H1 (cell line): ENCODE results near the gene PSME4. TPM values are rescaled to one million over a fixed set of nuclear protein-coding genes. Genes with fewer than 3 reads are reported as not detected.

Experiments
- CTCF ChIA-PET: fragments of 300-600 bp; sonication (Branson Sonifier 250); formaldehyde crosslinking; loops from one replicate; lab custom pipeline; 2021; ENCODE audit not compliant: partially characterized antibody; lab: Charles Lee
- POLR2A ChIA-PET: fragments of 300-600 bp; sonication (Branson Sonifier 250); formaldehyde crosslinking; loops from one replicate; lab custom pipeline; 2021; ENCODE audit warnings: inconsistent platforms; ENCODE audit not compliant: partially characterized antibody; lab: Charles Lee
- DNase-seq, 2 experiments: peaks; one replicate each; pipeline versions ENCODE4 v3.0.0 to v3.0.0-alpha.2; 2010 to 2022; ENCODE audit warnings: low spot score in 2 of 2, low read depth in 1 of 2, mixed read lengths in 1 of 2
- FAIRE-seq: peaks from 2 replicates; lab custom pipeline; 2011; peaks lifted over from hg19 to GRCh38; lab: Jason Lieb, UNC
- H2AFZ ChIP-seq: 2 replicates; pipeline ENCODE4 v1.8.1; 2012; ENCODE audit warnings: low read length, inconsistent platforms
- H2AK5ac ChIP-seq: 2 replicates; pipeline ENCODE4 v1.6.1; 2013; ENCODE audit warnings: low read depth, low read length
- H2BK120ac ChIP-seq: replicated peaks from 2 replicates; pipeline ENCODE3; 2013; ENCODE audit warnings: low read depth, low read length, inconsistent platforms
- H2BK12ac ChIP-seq: 2 replicates; pipeline ENCODE4 v1.6.1; 2013; ENCODE audit warnings: low read depth, low read length
- H2BK15ac ChIP-seq: 2 replicates; pipeline ENCODE4 v1.6.1; 2013; ENCODE audit warnings: low read length
- H2BK20ac ChIP-seq: 2 replicates; pipeline ENCODE4 v1.6.1; 2013; ENCODE audit warnings: low read length
- H2BK5ac ChIP-seq: 2 replicates; pipeline ENCODE4 v1.6.1; 2013; ENCODE audit warnings: low read depth, low read length
- H3K14ac ChIP-seq: 2 replicates; pipeline ENCODE4 v1.6.1; 2013; ENCODE audit warnings: inconsistent platforms; ENCODE audit not compliant: insufficient read length
- H3K18ac ChIP-seq: 2 replicates; pipeline ENCODE4 v1.6.1; 2013; ENCODE audit warnings: low read length; ENCODE audit errors: extremely low read depth
- H3K23ac ChIP-seq: 2 replicates; pipeline ENCODE4 v1.6.1; 2013; ENCODE audit warnings: inconsistent platforms; ENCODE audit not compliant: insufficient read length
- H3K23me2 ChIP-seq: 2 replicates; pipeline ENCODE4 v1.6.1; 2013; ENCODE audit warnings: low read depth, low read length
- H3K27ac ChIP-seq: 2 replicates; pipeline ENCODE4 v1.6.1; 2011; ENCODE audit warnings: low read depth, low read length, inconsistent platforms
- H3K27me3 ChIP-seq, 4 experiments: replicated peaks in 1 of 4; 1 replicate in 1 of 4; 2 replicates in 3 of 4; pipeline versions ENCODE4 v1.6.1 to v1.8.1; 2011 to 2013; ENCODE audit warnings: low read length in 3 of 4, mild to moderate bottlenecking in 3 of 4, inconsistent platforms in 2 of 4, mixed read lengths in 2 of 4, moderate library complexity in 1 of 4; ENCODE audit not compliant: control insufficient read depth in 3 of 4, insufficient read depth in 3 of 4; ENCODE audit errors: extremely low read depth in 1 of 4
- H3K36me3 ChIP-seq, 4 experiments: 2 replicates each; pipeline versions ENCODE4 v1.6.1 to v1.8.1; 2011 to 2013; ENCODE audit warnings: mild to moderate bottlenecking in 4 of 4, low read length in 3 of 4, moderate library complexity in 2 of 4, control low read depth in 1 of 4, inconsistent platforms in 1 of 4; ENCODE audit not compliant: insufficient read depth in 4 of 4, control insufficient read depth in 2 of 4
- H3K4ac ChIP-seq: replicated peaks from 2 replicates; pipeline ENCODE3; 2013; ENCODE audit warnings: low read length, low read depth, mixed read lengths, inconsistent platforms; ENCODE audit not compliant: insufficient read length
- H3K4me1 ChIP-seq, 4 experiments: replicated peaks in 1 of 4; 1 replicate in 1 of 4; 2 replicates in 3 of 4; pipeline versions ENCODE4 v1.6.1 to v1.8.1; 2011 to 2013; ENCODE audit warnings: low read length in 3 of 4, inconsistent platforms in 2 of 4, mixed read lengths in 1 of 4; ENCODE audit not compliant: insufficient read depth in 4 of 4, control insufficient read depth in 3 of 4
- H3K4me2 ChIP-seq, 2 experiments: 2 replicates each; pipeline versions ENCODE4 v1.6.1 to v1.8.1; 2011 to 2013; ENCODE audit warnings: low read depth in 2 of 2, low read length in 2 of 2, control low read depth in 1 of 2, inconsistent platforms in 1 of 2, mild to moderate bottlenecking in 1 of 2; ENCODE audit not compliant: insufficient read depth in 1 of 2
- H3K4me3 ChIP-seq, 4 experiments: fragments of 200-600, 300-600 bp in 1 of 4; sonication (generic), shearing (Covaris generic), sonication (Bioruptor Twin) in 1 of 4; 2 replicates each; pipeline versions ENCODE4 v1.5.1 to v1.8.1; 2011 to 2016; ENCODE audit warnings: low read length in 4 of 4, low read depth in 3 of 4, control low read depth in 2 of 4, inconsistent platforms in 2 of 4, mild to moderate bottlenecking in 2 of 4, mixed read lengths in 1 of 4, moderate library complexity in 1 of 4; ENCODE audit not compliant: insufficient read depth in 2 of 4; ENCODE audit errors: extremely low read depth in 1 of 4
- H3K56ac ChIP-seq: replicated peaks from 2 replicates; pipeline ENCODE3; 2013; ENCODE audit warnings: low read depth, mild to moderate bottlenecking, mixed read lengths, low read length, inconsistent platforms; ENCODE audit not compliant: insufficient read length
- H3K79me1 ChIP-seq: 2 replicates; pipeline ENCODE4 v1.6.1; 2013; ENCODE audit warnings: low read depth, low read length, control low read depth
- H3K79me2 ChIP-seq, 2 experiments: 2 replicates each; pipeline versions ENCODE4 v1.6.1 to v1.8.1; 2012 to 2013; ENCODE audit warnings: low read length in 2 of 2, mild to moderate bottlenecking in 2 of 2, inconsistent platforms in 1 of 2; ENCODE audit not compliant: insufficient read depth in 2 of 2, control insufficient read depth in 1 of 2
- H3K9ac ChIP-seq, 4 experiments: replicated peaks in 1 of 4; 1 replicate in 1 of 4; 2 replicates in 3 of 4; pipeline versions ENCODE4 v1.6.1 to v1.8.1; 2011 to 2013; ENCODE audit warnings: low read depth in 3 of 4, low read length in 3 of 4, control low read depth in 2 of 4, mild to moderate bottlenecking in 2 of 4, moderate library complexity in 2 of 4, inconsistent platforms in 1 of 4; ENCODE audit errors: extremely low read depth in 1 of 4
- H3K9me3 ChIP-seq, 2 experiments: 2 replicates each; pipeline versions ENCODE4 v1.6.1 to v1.8.1; 2012 to 2013; ENCODE audit warnings: mild to moderate bottlenecking in 2 of 2, moderate library complexity in 2 of 2, control low read depth in 1 of 2, inconsistent platforms in 1 of 2, low read depth in 1 of 2, low read length in 1 of 2, mixed read lengths in 1 of 2; ENCODE audit not compliant: insufficient read depth in 2 of 2
- H4K20me1 ChIP-seq, 2 experiments: replicated peaks in 1 of 2; 2 replicates each; pipeline versions ENCODE3 to v1.8.1; 2011 to 2013; ENCODE audit warnings: inconsistent platforms in 2 of 2, low read length in 2 of 2, mild to moderate bottlenecking in 1 of 2; ENCODE audit not compliant: insufficient read depth in 2 of 2, control insufficient read depth in 1 of 2
- H4K5ac ChIP-seq: 2 replicates; pipeline ENCODE4 v1.6.1; 2013; ENCODE audit warnings: low read length, low read depth, mixed read lengths, inconsistent platforms; ENCODE audit not compliant: insufficient read length
- H4K8ac ChIP-seq: 2 replicates; pipeline ENCODE4 v1.8.0; 2013; ENCODE audit warnings: mild to moderate bottlenecking, moderate library complexity, low read length, inconsistent platforms; ENCODE audit not compliant: insufficient read depth; ENCODE audit errors: extremely low read depth
- H4K91ac ChIP-seq: replicated peaks from 2 replicates; pipeline ENCODE3; 2013; ENCODE audit warnings: low read length, mixed read lengths, inconsistent platforms; ENCODE audit not compliant: insufficient read length
- ASH2L ChIP-seq: fragments of 200-600, 300-600 bp; sonication (generic); IDR thresholded peaks from one replicate; pipeline ENCODE4 v1.7.1; 2017; ENCODE audit warnings: low read length
- KDM1A ChIP-seq: fragments of 200-600, 300-600 bp; sonication (generic); IDR thresholded peaks from 2 replicates; pipeline ENCODE4 v1.7.1; 2016; ENCODE audit warnings: mild to moderate bottlenecking, low read length, borderline replicate concordance
- TCF12 ChIP-seq: IDR thresholded peaks from 2 replicates; pipeline ENCODE4 v1.6.1; 2011; ENCODE audit warnings: low read depth, mild to moderate bottlenecking, low read length
- WGBS, 2 experiments: shearing (Covaris generic) in 1 of 2; methylation state at CpG; one replicate each; pipeline versions ENCODE4 v1.1.6 to v1.1.7; 2013 to 2015; ENCODE audit warnings: low lambda C conversion rate in 2 of 2, mixed read lengths in 2 of 2, inconsistent platforms in 1 of 2, low coverage in 1 of 2, missing lambda C conversion rate in 1 of 2; ENCODE audit not compliant: insufficient replicate concordance in 2 of 2, insufficient coverage in 1 of 2, insufficient read length in 1 of 2; ENCODE audit errors: extremely low coverage in 1 of 2, missing lambda C conversion rate in 1 of 2; 5-methylcytosine and 5-hydroxymethylcytosine counted together
- polyA plus RNA-seq, 7 experiments: library from polyadenylated mRNA; depleted of rRNA in 3 of 7; stranded (reverse) in 5 of 7; unstranded in 2 of 7; fragments of >200 nt in 5 of 7; fragments of 200-250 nt in 2 of 7; gene quantifications; 1 replicate in 5 of 7; 2 replicates in 1 of 7; 4 replicates in 1 of 7; pipeline versions ENCODE4 v1.2.1 to v1.2.3, GENCODE V29; 2011 to 2013; ENCODE audit warnings: missing spikeins in 2 of 7, mixed read lengths in 2 of 7
- total RNA-seq: library from RNA; stranded (reverse); fragmentation: NEBNext Ultra II Directional; extraction: Animal tissue kit (Norgen Biotek cat#: 25700); gene quantifications from 2 replicates; pipeline ENCODE4 v1.2.1, GENCODE V29; 2021

PSME4 gene
- total and polyA plus RNA-seq, 2 of the 8 experiments (the other 6 are each of a cell fraction or from before 2014, with no cell fraction given): 42.2 to 116 TPM

DNA sequence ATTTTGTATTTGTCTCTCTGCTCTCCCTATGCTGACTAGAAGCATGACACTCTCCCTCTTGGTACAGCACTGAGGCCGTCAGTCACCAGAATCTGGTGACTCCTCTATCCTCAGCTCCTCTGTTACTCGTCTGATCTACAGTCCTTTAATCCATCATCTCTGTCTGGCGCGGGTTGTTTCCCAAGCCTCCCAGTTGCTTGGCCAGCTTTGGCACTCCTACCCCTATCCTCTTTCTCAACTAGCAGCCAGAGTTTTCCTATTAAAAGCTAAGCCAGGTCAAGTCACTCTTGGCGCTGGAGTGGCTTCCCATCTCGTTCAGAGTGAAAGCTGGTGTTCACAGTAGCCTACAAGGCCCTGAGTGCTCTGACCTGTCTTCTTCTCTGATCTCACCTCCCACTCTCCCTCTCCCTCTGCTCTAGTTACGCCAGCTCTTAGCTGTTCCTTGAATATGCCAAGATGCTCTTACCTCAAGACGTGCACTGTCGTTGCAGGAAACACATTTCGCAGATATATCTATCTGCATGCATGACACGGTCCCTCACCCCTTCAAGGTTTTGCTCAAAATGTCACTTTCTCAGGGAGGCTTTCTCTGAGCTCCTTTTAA lies 41.8 kb upstream of the PSME4 start:
- no peak overlapping the region for H3K4me2 ChIP-seq
- no peak overlapping the region for H3K56ac ChIP-seq
- H2BK20ac ChIP-seq: no peak overlapping the region
- H2AK5ac ChIP-seq: no peak overlapping the region
- WGBS, 2 experiments: 96% methylated on average over 11 of the region's 11 CpGs; no CpG with 5 or more reads in 1 of the 2 experiments
- H2AFZ ChIP-seq: no peak overlapping the region
- no peak for DNase-seq
- H3K27me3 ChIP-seq: no peaks in the 10 kb centered on the region
- H4K20me1 ChIP-seq: no peaks in the 10 kb centered on the region
- H3K36me3 ChIP-seq: no peaks in the 10 kb centered on the region
- FAIRE-seq: no peak
- TF ChIP-seq ASH2L (no peak), TCF12 (no peak), KDM1A (no peak)
- TF ChIP-seq, all 59 proteins: peak for 0
- Histone ChIP-seq H3K27ac (no peak overlapping the region), H3K4me3 (no peak overlapping the region), H2BK120ac (no peak overlapping the region), H3K4ac (no peak overlapping the region), H3K9me3 (no peaks in the 10 kb centered on the region), H3K14ac (no peak overlapping the region), H3K23me2 (no peaks in the 10 kb centered on the region), H2BK5ac (no peak overlapping the region), H3K18ac (no peak overlapping the region), H4K91ac (no peak overlapping the region), H3K9ac (no peak overlapping the region), H3K79me2 (no peaks in the 10 kb centered on the region), H4K8ac (no peak overlapping the region), H4K5ac (no peak overlapping the region), H3K4me1 (no peaks in the 10 kb centered on the region), H3K23ac (no peak overlapping the region), H2BK15ac (no peak overlapping the region), H2BK12ac (no peak overlapping the region), H3K79me1 (no peaks in the 10 kb centered on the region)
- ChIA-PET POLR2A (interaction anchor here (1.0 kb wide), 1 partner anchor 46 kb away, joined by 3 read pairs; no protein-coding TSS in a partner anchor), CTCF (interaction anchor here (0.7 to 1.1 kb wide), 2 partner anchors 11 to 16 kb away, joined by 3 read pairs; no protein-coding TSS in a partner anchor)
